ENCODE data around the gene TIGAR.

- TF ChIP-seq, protein P1, sequence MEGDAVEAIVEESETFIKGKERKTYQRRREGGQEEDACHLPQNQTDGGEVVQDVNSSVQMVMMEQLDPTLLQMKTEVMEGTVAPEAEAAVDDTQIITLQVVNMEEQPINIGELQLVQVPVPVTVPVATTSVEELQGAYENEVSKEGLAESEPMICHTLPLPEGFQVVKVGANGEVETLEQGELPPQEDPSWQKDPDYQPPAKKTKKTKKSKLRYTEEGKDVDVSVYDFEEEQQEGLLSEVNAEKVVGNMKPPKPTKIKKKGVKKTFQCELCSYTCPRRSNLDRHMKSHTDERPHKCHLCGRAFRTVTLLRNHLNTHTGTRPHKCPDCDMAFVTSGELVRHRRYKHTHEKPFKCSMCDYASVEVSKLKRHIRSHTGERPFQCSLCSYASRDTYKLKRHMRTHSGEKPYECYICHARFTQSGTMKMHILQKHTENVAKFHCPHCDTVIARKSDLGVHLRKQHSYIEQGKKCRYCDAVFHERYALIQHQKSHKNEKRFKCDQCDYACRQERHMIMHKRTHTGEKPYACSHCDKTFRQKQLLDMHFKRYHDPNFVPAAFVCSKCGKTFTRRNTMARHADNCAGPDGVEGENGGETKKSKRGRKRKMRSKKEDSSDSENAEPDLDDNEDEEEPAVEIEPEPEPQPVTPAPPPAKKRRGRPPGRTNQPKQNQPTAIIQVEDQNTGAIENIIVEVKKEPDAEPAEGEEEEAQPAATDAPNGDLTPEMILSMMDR (IDR thresholded peaks at IDR 0.05) = no peak
- no peak for TF ChIP-seq POLR2A (IDR thresholded peaks at IDR 0.05)
These were observed 47.8 kb upstream of the TIGAR start for GRCh38 chr12:4273273-4273651.
